A549 (cell line): ENCODE results near the gene NRIP1. TPM values are rescaled to one million over a fixed set of nuclear protein-coding genes. Genes with fewer than 3 reads are reported as not detected.
A peak's percentile ranks its signal among the peaks of the same experiment; 100 is the strongest.

Experiments used
- ATAC-seq, 2 experiments: fragments of 200-7000 bp in 1 of 2; fragments of >200 bp in 1 of 2; cut with Nextera tagmentation in 1 of 2; cut with Tn5 transposase in 1 of 2; 3 replicates each; pipeline versions ENCODE4 v1.8.0 to v1.9.1; 2018 to 2020; ENCODE audit warnings: mild to moderate bottlenecking in 1 of 2, moderate library complexity in 1 of 2
- CTCF ChIA-PET: fragments of 300-600 bp; sonication (Branson Sonifier 250); formaldehyde crosslinking; extraction: SDS; loops from one replicate; lab custom pipeline; 2021; ENCODE audit warnings: antibody characterized with exemption, inconsistent platforms; lab: Yijun Ruan, JAX
- POLR2A ChIA-PET: fragments of 350-600 bp; formaldehyde crosslinking; extraction: SDS; loops from one replicate; lab custom pipeline; 2021; ENCODE audit warnings: antibody characterized with exemption, inconsistent platforms; lab: Yijun Ruan, JAX
- DNase-seq, 2 experiments: peaks; one replicate each; pipeline versions ENCODE4 v3.0.0 to v3.0.0-alpha.2; 2011 to 2016; ENCODE audit warnings: low read depth in 1 of 2, low spot score in 1 of 2
- FAIRE-seq: peaks from 2 replicates; lab custom pipeline; 2011; peaks lifted over from hg19 to GRCh38; lab: Jason Lieb, UNC
- H3K27ac ChIP-seq, 2 experiments: fragments of >200 bp; sonication (Bioruptor Twin); formaldehyde crosslinking; 3 replicates each; pipeline ENCODE4 v1.5.1; 2016 to 2017
- H3K4me1 ChIP-seq: fragments of >200 bp; sonication (Bioruptor Twin); formaldehyde crosslinking; 3 replicates; pipeline ENCODE4 v1.6.1; 2016
- H3K4me2 ChIP-seq: fragments of >200 bp; sonication (Bioruptor Twin); formaldehyde crosslinking; 3 replicates; pipeline ENCODE4 v1.6.1; 2016
- H3K4me3 ChIP-seq: fragments of >200 bp; sonication (Bioruptor Twin); formaldehyde crosslinking; 3 replicates; pipeline ENCODE4 v1.5.1; 2016
- H3K9me3 ChIP-seq: fragments of >200 bp; sonication (Bioruptor Twin); formaldehyde crosslinking; 3 replicates; pipeline ENCODE4 v1.6.1; 2016
- CBX2 ChIP-seq: fragments of 200-600 bp; sonication (generic); IDR thresholded peaks from 2 replicates; pipeline ENCODE4 v1.6.1; 2016; ENCODE audit warnings: low read depth, mild to moderate bottlenecking, borderline replicate concordance
- CEBPB ChIP-seq, 2 experiments: fragments of >200 bp in 1 of 2; sonication (Bioruptor Twin) in 1 of 2; formaldehyde crosslinking in 1 of 2; IDR thresholded peaks; 2 replicates each; pipeline ENCODE4 v1.6.1; 2012 to 2016
- CHD2 ChIP-seq: fragments of 150-350 bp; IDR thresholded peaks from 2 replicates; pipeline ENCODE4 v1.6.1; 2014; ENCODE audit warnings: low read length; ENCODE audit not compliant: partially characterized antibody
- EHF ChIP-seq: fragments of 250-450 bp; sonication (Bioruptor Pico); IDR thresholded peaks from 2 replicates; pipeline ENCODE4 v1.5.0; 2020; ENCODE audit warnings: mild to moderate bottlenecking
- EHMT2 ChIP-seq: fragments of 200-600 bp; sonication (generic); IDR thresholded peaks from 2 replicates; pipeline ENCODE4 v1.6.1; 2016; ENCODE audit warnings: antibody characterized with exemption, low read depth, mild to moderate bottlenecking, moderate library complexity
- EP300 ChIP-seq, 2 experiments: fragments of >200 bp; sonication (Bioruptor Twin); formaldehyde crosslinking; IDR thresholded peaks; 2 replicates in 1 of 2; 3 replicates in 1 of 2; pipeline ENCODE4 v1.6.1; 2016 to 2017
- ESRRA ChIP-seq: fragments of 150-350 bp; IDR thresholded peaks from 2 replicates; pipeline ENCODE4 v1.6.1; 2014; ENCODE audit warnings: mild to moderate bottlenecking, low read length, borderline replicate concordance
- FOSB ChIP-seq: fragments of 250-450 bp; sonication (Bioruptor Pico); IDR thresholded peaks from 2 replicates; pipeline ENCODE4 v1.5.0; 2020; ENCODE audit warnings: mild to moderate bottlenecking, moderate library complexity
- GATA3 ChIP-seq: IDR thresholded peaks from 2 replicates; pipeline ENCODE4 v1.6.1; 2012; ENCODE audit warnings: borderline replicate concordance
- HDAC2 ChIP-seq: fragments of 200-600 bp; sonication (generic); IDR thresholded peaks from 2 replicates; pipeline ENCODE4 v1.6.1; 2016
- HEYL ChIP-seq: fragments of 250-450 bp; sonication (Bioruptor Pico); IDR thresholded peaks from 2 replicates; pipeline ENCODE4 v1.8.0; 2021; ENCODE audit warnings: mild to moderate bottlenecking, moderate library complexity
- HOXA7 ChIP-seq: fragments of 250-450 bp; sonication (Bioruptor Pico); IDR thresholded peaks from 2 replicates; pipeline ENCODE4 v1.5.0; 2020; ENCODE audit warnings: mild to moderate bottlenecking, moderate library complexity
- JUN ChIP-seq, 2 experiments: fragments of >200 bp; sonication (Bioruptor Twin); formaldehyde crosslinking; IDR thresholded peaks; 2 replicates in 1 of 2; 3 replicates in 1 of 2; pipeline ENCODE4 v1.6.1; 2016 to 2017
- MAFK ChIP-seq: fragments of 450-650 bp; IDR thresholded peaks from 2 replicates; pipeline ENCODE4 v1.6.1; 2014; ENCODE audit not compliant: partially characterized antibody
- MAZ ChIP-seq: fragments of 150-350 bp; IDR thresholded peaks from 2 replicates; pipeline ENCODE4 v1.6.1; 2014; ENCODE audit warnings: antibody characterized with exemption, low read depth, low read length, borderline replicate concordance
- MYC ChIP-seq: IDR thresholded peaks from 2 replicates; pipeline ENCODE4 v1.6.1; 2012; ENCODE audit warnings: mild to moderate bottlenecking, inconsistent platforms, low read length, improper control_type of control experiment, borderline replicate concordance
- NFE2L2 ChIP-seq: fragments of 150-350 bp; conservative IDR thresholded peaks from 2 replicates; pipeline ENCODE4 v1.6.1; 2014; ENCODE audit warnings: low read length
- NPAS2 ChIP-seq: fragments of 250-450 bp; sonication (Bioruptor Pico); IDR thresholded peaks from 2 replicates; pipeline ENCODE4 v1.8.0; 2022; ENCODE audit warnings: mild to moderate bottlenecking, moderate library complexity, borderline replicate concordance
- NR3C1 ChIP-seq: fragments of >200 bp; sonication (Bioruptor Twin); formaldehyde crosslinking; IDR thresholded peaks from 3 replicates; pipeline ENCODE4 v1.6.1; 2017
- PHF8 ChIP-seq: fragments of 200-600 bp; sonication (generic); IDR thresholded peaks from 2 replicates; pipeline ENCODE4 v1.6.1; 2016; ENCODE audit warnings: low read depth, mild to moderate bottlenecking, antibody characterized with exemption, moderate library complexity, borderline replicate concordance
- POLR2A ChIP-seq: IDR thresholded peaks from 2 replicates; pipeline ENCODE4 v1.6.1; 2012; ENCODE audit warnings: mild to moderate bottlenecking, low read length
- RCOR1 ChIP-seq: fragments of 150-350 bp; IDR thresholded peaks from 2 replicates; pipeline ENCODE4 v1.6.1; 2014; ENCODE audit warnings: antibody characterized with exemption, low read length, low read depth
- RFX5 ChIP-seq: fragments of 450-650 bp; IDR thresholded peaks from 2 replicates; pipeline ENCODE4 v1.7.1; 2014; ENCODE audit warnings: antibody characterized with exemption, mild to moderate bottlenecking, moderate library complexity
- RNF2 ChIP-seq: fragments of 200-600 bp; sonication (generic); IDR thresholded peaks from 2 replicates; pipeline ENCODE4 v1.6.1; 2016; ENCODE audit warnings: low read depth, mild to moderate bottlenecking, antibody characterized with exemption, moderate library complexity, borderline replicate concordance
- SMC3 ChIP-seq: fragments of >200 bp; sonication (Bioruptor Twin); formaldehyde crosslinking; IDR thresholded peaks from 3 replicates; pipeline ENCODE4 v1.6.1; 2018; ENCODE audit warnings: inconsistent platforms
- ZFP36 ChIP-seq: fragments of 450-650 bp; IDR thresholded peaks from 2 replicates; pipeline ENCODE4 v1.6.1; 2014; ENCODE audit warnings: borderline replicate concordance; ENCODE audit not compliant: partially characterized antibody
- ZSCAN20 ChIP-seq: fragments of 250-450 bp; sonication (Bioruptor Pico); IDR thresholded peaks from 2 replicates; pipeline ENCODE4 v1.8.0; 2022; ENCODE audit warnings: mild to moderate bottlenecking, moderate library complexity
- WGBS: methylation state at CpG from one replicate; pipeline ENCODE4 v1.1.6; 2017; ENCODE audit errors: missing lambda C conversion rate; 5-methylcytosine and 5-hydroxymethylcytosine counted together
- polyA plus RNA-seq, 4 experiments: library from polyadenylated mRNA; depleted of rRNA in 3 of 4; stranded (reverse); fragments of >200 nt; fragmentation: RNase III in 1 of 4; extraction: RNeasy Plus Mini Kit Qiagen cat#74134 plus additional on column Dnase treatment in 1 of 4; gene quantifications; 2 replicates in 3 of 4; 3 replicates in 1 of 4; pipeline ENCODE4 v1.2.3, GENCODE V29; 2011 to 2017
- TF ChIP-seq, protein P1 (sequence below): fragments of >200 bp; sonication (Bioruptor Twin); formaldehyde crosslinking; IDR thresholded peaks from 2 replicates; pipeline ENCODE4 v1.6.1; 2016
- TF ChIP-seq, protein P2 (sequence below): fragments of >200 bp; sonication (Bioruptor Twin); formaldehyde crosslinking; IDR thresholded peaks from 3 replicates; pipeline ENCODE4 v1.5.1; 2016
- TF ChIP-seq, protein P3 (sequence below): fragments of >200 bp; sonication (Bioruptor Twin); formaldehyde crosslinking; IDR thresholded peaks from 3 replicates; pipeline ENCODE4 v1.6.1; 2016
- TF ChIP-seq, protein P4 (sequence below): IDR thresholded peaks from 2 replicates; pipeline ENCODE4 v1.6.1; 2012; ENCODE audit warnings: low read depth, borderline replicate concordance

The NRIP1 gene
- polyA plus RNA-seq, 2 of the 4 experiments (the other 2 are of a cell fraction): 18.9 to 35.5 TPM

DNA sequence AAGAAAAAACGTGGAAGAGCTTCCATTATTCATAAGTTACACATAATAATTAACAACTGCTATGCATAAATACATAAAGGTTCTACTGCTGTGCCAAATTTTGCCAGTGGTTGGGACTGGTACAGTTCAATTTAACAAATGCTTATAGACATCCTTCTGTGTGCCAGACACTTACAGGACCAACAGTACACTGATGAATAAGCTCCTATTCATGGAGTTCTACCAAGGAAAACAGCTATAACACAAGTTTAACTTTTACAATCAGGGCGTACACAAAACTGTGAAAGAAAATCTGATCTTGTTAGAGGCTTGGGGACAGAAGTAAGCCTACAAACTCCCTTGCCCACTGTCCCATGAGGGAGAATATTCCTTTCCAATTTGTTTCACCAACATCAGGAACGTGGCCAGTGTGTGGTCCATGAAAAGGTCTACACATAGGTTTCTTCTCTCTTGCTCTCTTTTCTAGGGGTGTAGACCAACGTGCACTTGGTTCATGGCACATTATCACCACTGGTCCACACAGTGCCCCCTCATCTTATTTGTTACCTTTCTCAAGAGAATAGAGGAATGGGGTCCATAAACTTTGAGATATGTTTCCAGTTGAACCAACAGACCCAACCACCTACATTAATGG lies 10.1 kb downstream of the NRIP1 start:
- H3K4me2 ChIP-seq: peak overlapping the region; percentile 88
- TF ChIP-seq RNF2 (no peak), POLR2A (no peak), NPAS2 (CRISPR knock-in tag) (no peak), SMC3 (no peak)
- TF ChIP-seq, protein P1, sequence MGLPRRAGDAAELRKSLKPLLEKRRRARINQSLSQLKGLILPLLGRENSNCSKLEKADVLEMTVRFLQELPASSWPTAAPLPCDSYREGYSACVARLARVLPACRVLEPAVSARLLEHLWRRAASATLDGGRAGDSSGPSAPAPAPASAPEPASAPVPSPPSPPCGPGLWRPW: no peak
- TF ChIP-seq, all 56 proteins: peak for 0
- peak overlapping the region; percentile 58 to 75; a peak in 5 of 6 replicates for H3K27ac ChIP-seq
- no peak for FAIRE-seq
- CTCF ChIA-PET: interaction anchor here (1.7 kb wide), 1 partner anchor 428 kb away, joined by 5 read pairs; no protein-coding TSS in a partner anchor
- no peak for DNase-seq
- ATAC-seq: peak in 1 of 2 experiments; percentile 30; a peak in 1 of 6 replicates
- peaks cover 81% of the 10 kb centered on the region for H3K4me1 ChIP-seq
- POLR2A ChIA-PET: no interaction called here
- H3K9me3 ChIP-seq: no peaks in the 10 kb centered on the region
- WGBS: 21% methylated on average over 4 of the region's 4 CpGs
- H3K4me3 ChIP-seq: no peak overlapping the region

DNA sequence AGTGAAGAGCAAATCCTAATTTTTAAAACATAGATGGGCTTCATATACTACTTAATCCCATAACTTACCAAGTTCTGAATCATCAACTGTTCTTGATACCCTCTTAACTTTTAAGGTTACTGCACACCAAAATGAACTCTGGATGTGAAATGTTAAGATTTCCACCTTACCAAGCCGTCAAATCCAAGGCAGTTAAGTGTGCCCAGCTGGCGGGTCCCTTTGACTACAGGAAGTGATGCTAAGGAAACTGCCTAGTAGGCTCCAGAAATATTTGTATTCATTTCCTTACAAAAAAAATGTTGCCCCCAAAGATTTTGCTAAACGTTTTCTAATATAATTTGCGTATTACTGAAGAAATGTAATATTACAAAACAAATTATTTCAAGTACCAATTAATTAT lies 10.7 kb downstream of the NRIP1 start:
- peaks cover 83% of the 10 kb centered on the region for H3K4me1 ChIP-seq
- CTCF ChIA-PET: interaction anchor here (1.7 kb wide), 1 partner anchor 429 kb away, joined by 5 read pairs; no protein-coding TSS in a partner anchor
- H3K4me2 ChIP-seq: peak overlapping the region; percentile 88
- no peak for FAIRE-seq
- no peak for DNase-seq
- H3K9me3 ChIP-seq: no peaks in the 10 kb centered on the region
- TF ChIP-seq EP300 (IDR thresholded peaks at IDR 0.05): no peak
- TF ChIP-seq CEBPB (IDR thresholded peaks at IDR 0.05): no peak
- no peak for TF ChIP-seq SMC3
- no peak for TF ChIP-seq ZFP36
- TF ChIP-seq MAFK: no peak
- no peak for TF ChIP-seq HOXA7
- TF ChIP-seq PHF8: no peak
- TF ChIP-seq JUN (IDR thresholded peaks at IDR 0.05): no peak
- TF ChIP-seq EHF (CRISPR knock-in tag): no peak
- TF ChIP-seq MYC: no peak
- TF ChIP-seq RCOR1: no peak
- no peak for TF ChIP-seq EHMT2
- TF ChIP-seq, protein P2, sequence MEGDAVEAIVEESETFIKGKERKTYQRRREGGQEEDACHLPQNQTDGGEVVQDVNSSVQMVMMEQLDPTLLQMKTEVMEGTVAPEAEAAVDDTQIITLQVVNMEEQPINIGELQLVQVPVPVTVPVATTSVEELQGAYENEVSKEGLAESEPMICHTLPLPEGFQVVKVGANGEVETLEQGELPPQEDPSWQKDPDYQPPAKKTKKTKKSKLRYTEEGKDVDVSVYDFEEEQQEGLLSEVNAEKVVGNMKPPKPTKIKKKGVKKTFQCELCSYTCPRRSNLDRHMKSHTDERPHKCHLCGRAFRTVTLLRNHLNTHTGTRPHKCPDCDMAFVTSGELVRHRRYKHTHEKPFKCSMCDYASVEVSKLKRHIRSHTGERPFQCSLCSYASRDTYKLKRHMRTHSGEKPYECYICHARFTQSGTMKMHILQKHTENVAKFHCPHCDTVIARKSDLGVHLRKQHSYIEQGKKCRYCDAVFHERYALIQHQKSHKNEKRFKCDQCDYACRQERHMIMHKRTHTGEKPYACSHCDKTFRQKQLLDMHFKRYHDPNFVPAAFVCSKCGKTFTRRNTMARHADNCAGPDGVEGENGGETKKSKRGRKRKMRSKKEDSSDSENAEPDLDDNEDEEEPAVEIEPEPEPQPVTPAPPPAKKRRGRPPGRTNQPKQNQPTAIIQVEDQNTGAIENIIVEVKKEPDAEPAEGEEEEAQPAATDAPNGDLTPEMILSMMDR: no peak
- no peak for TF ChIP-seq FOSB (CRISPR knock-in tag)
- TF ChIP-seq MAZ: no peak
- no peak for TF ChIP-seq GATA3
- TF ChIP-seq NFE2L2: no peak
- no peak for TF ChIP-seq HEYL
- TF ChIP-seq CHD2: no peak
- TF ChIP-seq HDAC2: no peak
- H3K4me3 ChIP-seq: no peak overlapping the region
- ATAC-seq: no peak
- POLR2A ChIA-PET: no interaction called here
- 4% methylated on average over 4 of the region's 4 CpGs for WGBS
- peak overlapping the region; percentile 33 to 78; a peak in 5 of 6 replicates for H3K27ac ChIP-seq

DNA sequence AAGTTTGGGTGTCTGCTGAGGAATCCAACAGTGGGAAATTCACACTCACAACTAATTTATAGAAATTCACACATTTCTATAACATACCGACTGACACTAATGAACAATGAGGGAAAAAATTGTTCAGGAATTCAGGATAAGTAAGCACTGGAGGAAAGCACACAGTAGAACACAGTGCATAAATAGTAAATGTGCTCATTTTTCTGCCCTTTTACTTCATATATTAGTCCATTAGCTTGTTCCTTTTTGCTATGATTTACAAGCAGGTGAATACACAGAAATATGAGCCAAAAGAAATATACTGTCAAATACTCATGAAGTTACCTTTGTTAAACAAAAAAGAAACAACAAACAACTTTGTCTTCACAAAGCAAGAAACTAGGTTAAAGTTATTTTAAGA lies 11.3 kb downstream of the NRIP1 start:
- CTCF ChIA-PET: interaction anchor here (1.7 kb wide), 1 partner anchor 429 kb away, joined by 5 read pairs; no protein-coding TSS in a partner anchor
- ATAC-seq (no peak), DNase-seq (no peak), FAIRE-seq (no peak)
- WGBS: 3% methylated on average over 1 of the region's 1 CpG
- POLR2A ChIA-PET: no interaction called here
- Histone ChIP-seq H3K4me1 (peaks cover 89% of the 10 kb centered on the region), H3K4me2 (peak overlapping the region; percentile 88), H3K4me3 (no peak overlapping the region), H3K27ac (peak overlapping the region; percentile 62 to 68), H3K9me3 (no peaks in the 10 kb centered on the region)
- no peak for TF ChIP-seq ZSCAN20
- no peak for TF ChIP-seq HEYL
- no peak for TF ChIP-seq RFX5
- TF ChIP-seq HDAC2: no peak
- TF ChIP-seq CEBPB (IDR thresholded peaks at IDR 0.05): no peak
- no peak for TF ChIP-seq PHF8
- TF ChIP-seq, protein P3, sequence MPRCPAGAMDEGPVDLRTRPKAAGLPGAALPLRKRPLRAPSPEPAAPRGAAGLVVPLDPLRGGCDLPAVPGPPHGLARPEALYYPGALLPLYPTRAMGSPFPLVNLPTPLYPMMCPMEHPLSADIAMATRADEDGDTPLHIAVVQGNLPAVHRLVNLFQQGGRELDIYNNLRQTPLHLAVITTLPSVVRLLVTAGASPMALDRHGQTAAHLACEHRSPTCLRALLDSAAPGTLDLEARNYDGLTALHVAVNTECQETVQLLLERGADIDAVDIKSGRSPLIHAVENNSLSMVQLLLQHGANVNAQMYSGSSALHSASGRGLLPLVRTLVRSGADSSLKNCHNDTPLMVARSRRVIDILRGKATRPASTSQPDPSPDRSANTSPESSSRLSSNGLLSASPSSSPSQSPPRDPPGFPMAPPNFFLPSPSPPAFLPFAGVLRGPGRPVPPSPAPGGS: no peak
- TF ChIP-seq, protein P4, sequence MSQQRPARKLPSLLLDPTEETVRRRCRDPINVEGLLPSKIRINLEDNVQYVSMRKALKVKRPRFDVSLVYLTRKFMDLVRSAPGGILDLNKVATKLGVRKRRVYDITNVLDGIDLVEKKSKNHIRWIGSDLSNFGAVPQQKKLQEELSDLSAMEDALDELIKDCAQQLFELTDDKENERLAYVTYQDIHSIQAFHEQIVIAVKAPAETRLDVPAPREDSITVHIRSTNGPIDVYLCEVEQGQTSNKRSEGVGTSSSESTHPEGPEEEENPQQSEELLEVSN: no peak
- TF ChIP-seq CBX2: no peak
- TF ChIP-seq NR3C1: no peak
- TF ChIP-seq EP300 (IDR thresholded peaks at IDR 0.05): no peak
- TF ChIP-seq ESRRA: no peak
